ENCODE measurements around the gene ATP10A.

The ATP10A gene

DNA sequence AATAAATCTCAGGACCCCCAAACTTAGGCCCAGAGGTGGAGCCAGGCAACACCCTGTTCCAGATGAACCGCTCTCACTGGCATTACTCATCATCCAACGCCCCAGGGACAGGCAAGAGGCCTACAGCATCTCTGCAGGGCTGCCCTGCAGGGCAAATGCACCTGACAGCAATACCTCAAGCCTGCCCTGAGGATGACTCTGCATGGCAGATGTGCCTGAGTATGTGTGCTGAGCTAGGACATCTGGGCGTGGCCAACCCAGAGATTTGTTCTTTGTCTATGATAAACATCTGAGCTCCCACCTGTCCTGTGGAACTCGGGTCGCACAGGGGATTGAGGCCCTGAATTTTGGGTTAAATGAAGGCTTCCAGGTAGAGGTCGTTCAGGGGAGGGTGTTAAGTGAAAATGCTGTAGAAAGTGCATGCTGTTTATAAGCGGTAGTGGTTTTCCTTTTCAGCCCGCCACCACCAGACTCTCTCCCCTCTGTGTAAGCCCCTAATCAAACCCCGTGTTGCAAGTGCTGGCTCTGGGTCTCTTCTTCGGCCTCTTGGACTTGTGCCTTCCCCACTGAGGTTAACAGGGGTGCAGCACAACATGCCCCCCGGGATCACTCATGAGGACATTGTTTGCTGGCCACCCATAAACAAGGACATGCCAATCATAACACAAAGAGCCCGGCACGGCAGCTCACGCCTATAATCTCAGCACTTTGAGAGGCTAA is 92.3 kb downstream of the ATP10A start:
- Histone ChIP-seq H3K27ac (no peak overlapping the region), H3K9me3 (ENCODE audit: low read depth, low read length) (no peaks in the 10 kb centered on the region), H3K4me3 (no peak overlapping the region), H3K9ac (ENCODE audit: insufficient read length) (no peak overlapping the region), H3K36me3 (ENCODE audit: insufficient read depth, low read length) (no peaks in the 10 kb centered on the region)
- TF ChIP-seq POLR2AphosphoS5 (IDR thresholded peaks at IDR 0.05; ENCODE audit: borderline replicate concordance, low read depth, low read length) = no peak
- no peak for TF ChIP-seq EZH2 (IDR thresholded peaks at IDR 0.05)
- TF ChIP-seq FOXP2 (optimal IDR thresholded peaks at IDR 0.05; ENCODE audit: control extremely low read depth, extremely low read length, insufficient read depth) = no peak
- DNase-seq (ENCODE audit: low read depth, low spot score) = no peak

GRCh38 chr15:25770031-25770430 is 93.1 kb downstream of the ATP10A start:
- Histone ChIP-seq H3K36me3 (ENCODE audit: insufficient read depth, low read length) (no peaks in the 10 kb centered on the region), H3K9ac (ENCODE audit: insufficient read length) (no peak overlapping the region), H3K9me3 (ENCODE audit: low read depth, low read length) (no peaks in the 10 kb centered on the region), H3K27ac (no peak overlapping the region), H3K4me3 (no peak overlapping the region)
- no peak for DNase-seq (ENCODE audit: low read depth, low spot score)
- no peak for TF ChIP-seq POLR2AphosphoS5 (IDR thresholded peaks at IDR 0.05; ENCODE audit: borderline replicate concordance, low read depth, low read length)
- TF ChIP-seq EZH2 (IDR thresholded peaks at IDR 0.05) = no peak
- no peak for TF ChIP-seq FOXP2 (optimal IDR thresholded peaks at IDR 0.05; ENCODE audit: control extremely low read depth, extremely low read length, insufficient read depth)

DNA sequence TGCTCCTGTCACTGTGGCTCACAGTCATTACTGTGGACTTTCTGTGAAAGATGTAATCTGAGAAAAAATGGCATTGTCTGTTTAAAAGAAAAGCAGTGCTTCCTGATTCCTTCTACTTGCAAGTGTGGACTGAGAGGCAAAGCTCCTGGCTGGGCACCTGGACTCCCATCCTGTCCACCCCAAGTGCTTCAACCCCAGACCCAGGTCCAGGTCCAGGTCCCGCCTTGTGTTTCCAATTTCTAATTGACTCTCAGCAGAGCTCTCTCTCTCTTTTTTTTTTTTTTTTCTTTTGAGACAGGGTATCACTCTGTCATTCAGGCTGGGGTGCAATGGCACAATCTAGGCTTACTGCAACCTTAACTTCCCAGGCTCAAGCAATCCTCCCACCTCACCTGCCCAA is 94.9 kb downstream of the ATP10A start:
- TF ChIP-seq EZH2 (IDR thresholded peaks at IDR 0.05) (no peak), POLR2AphosphoS5 (IDR thresholded peaks at IDR 0.05; ENCODE audit: borderline replicate concordance, low read depth, low read length) (no peak), FOXP2 (optimal IDR thresholded peaks at IDR 0.05; ENCODE audit: control extremely low read depth, extremely low read length, insufficient read depth) (no peak)
- Histone ChIP-seq H3K27ac (no peak overlapping the region), H3K36me3 (ENCODE audit: insufficient read depth, low read length) (no peaks in the 10 kb centered on the region), H3K4me3 (no peak overlapping the region), H3K9me3 (ENCODE audit: low read depth, low read length) (no peaks in the 10 kb centered on the region), H3K9ac (ENCODE audit: insufficient read length) (no peak overlapping the region)
- no peak for DNase-seq (ENCODE audit: low read depth, low spot score)

DNA sequence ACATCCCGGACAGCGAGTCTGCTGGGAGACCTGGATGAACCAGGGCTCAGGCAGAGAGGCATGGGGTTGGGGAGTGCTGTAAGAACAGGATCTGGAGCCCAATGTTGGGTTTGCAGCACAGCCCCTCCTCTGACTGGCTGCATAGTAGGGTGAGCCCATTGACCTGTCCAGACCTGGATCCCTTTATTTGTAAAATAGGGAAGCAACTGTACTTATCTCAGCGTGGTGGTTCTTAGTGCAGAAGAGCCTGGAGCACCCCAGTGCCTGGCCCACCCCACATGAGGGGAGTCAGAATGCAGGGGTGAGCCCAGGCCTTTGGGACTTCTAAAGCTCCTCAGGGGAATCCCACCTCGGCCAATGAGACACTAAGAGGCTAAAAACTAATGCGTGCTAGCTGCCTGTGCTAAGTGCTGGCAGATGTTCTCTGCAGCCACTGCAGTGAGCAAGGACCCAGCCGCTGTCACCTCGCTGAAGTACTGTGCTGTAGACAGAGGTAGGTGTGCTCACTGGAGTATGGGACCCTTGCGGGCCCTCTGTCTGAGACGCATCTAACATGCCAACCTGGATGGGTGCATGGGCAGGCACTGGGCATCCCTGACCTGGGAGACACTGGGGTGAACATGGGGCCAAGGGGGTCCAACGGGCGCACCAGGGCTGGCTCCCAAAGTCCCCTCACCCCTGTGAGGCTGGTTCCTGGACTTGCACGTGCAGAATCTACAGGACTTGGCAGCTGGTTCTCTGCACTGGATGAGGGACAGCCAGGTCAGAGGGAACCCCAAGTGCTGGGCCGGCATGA is 95.6 kb downstream of the ATP10A start:
- no peak overlapping the region for H3K4me3 ChIP-seq
- no peaks in the 10 kb centered on the region for H3K36me3 ChIP-seq (ENCODE audit: insufficient read depth, low read length)
- DNase-seq (ENCODE audit: low read depth, low spot score) = no peak
- H3K9ac ChIP-seq (ENCODE audit: insufficient read length) = no peak overlapping the region
- H3K27ac ChIP-seq = no peak overlapping the region
- TF ChIP-seq FOXP2 (optimal IDR thresholded peaks at IDR 0.05; ENCODE audit: control extremely low read depth, extremely low read length, insufficient read depth) = no peak
- no peak for TF ChIP-seq POLR2AphosphoS5 (IDR thresholded peaks at IDR 0.05; ENCODE audit: borderline replicate concordance, low read depth, low read length)
- TF ChIP-seq EZH2 (IDR thresholded peaks at IDR 0.05) = no peak
- H3K9me3 ChIP-seq (ENCODE audit: low read depth, low read length) = no peaks in the 10 kb centered on the region

DNA sequence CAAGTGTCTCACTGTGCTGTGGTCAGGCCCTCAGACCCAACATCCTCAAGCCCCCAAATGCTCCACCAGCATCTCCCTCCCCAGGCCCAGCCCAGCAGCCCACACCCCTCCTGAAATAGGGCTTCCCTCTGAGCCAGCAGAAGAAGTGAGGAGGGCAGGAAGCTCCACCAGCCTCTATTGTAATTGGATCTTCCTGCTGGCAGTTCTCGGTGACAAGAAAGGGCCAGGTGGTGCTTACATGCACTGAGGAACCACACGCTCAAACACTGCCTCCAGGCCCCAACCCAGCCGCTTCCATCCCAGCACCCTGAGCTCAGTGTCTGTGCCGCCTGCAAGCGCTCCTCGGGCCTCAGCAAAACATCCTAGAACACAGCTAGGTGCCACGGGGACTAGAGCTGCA is 96.7 kb downstream of the ATP10A start:
- no peak for DNase-seq (ENCODE audit: low read depth, low spot score)
- no peak overlapping the region for H3K9ac ChIP-seq (ENCODE audit: insufficient read length)
- no peaks in the 10 kb centered on the region for H3K36me3 ChIP-seq (ENCODE audit: insufficient read depth, low read length)
- H3K9me3 ChIP-seq (ENCODE audit: low read depth, low read length) = no peaks in the 10 kb centered on the region
- H3K4me3 ChIP-seq = no peak overlapping the region
- TF ChIP-seq POLR2AphosphoS5 (IDR thresholded peaks at IDR 0.05; ENCODE audit: borderline replicate concordance, low read depth, low read length) (no peak), EZH2 (IDR thresholded peaks at IDR 0.05) (no peak), FOXP2 (optimal IDR thresholded peaks at IDR 0.05; ENCODE audit: control extremely low read depth, extremely low read length, insufficient read depth) (no peak)
- no peak overlapping the region for H3K27ac ChIP-seq

- TF ChIP-seq EZH2 (IDR thresholded peaks at IDR 0.05) (no peak), FOXP2 (optimal IDR thresholded peaks at IDR 0.05; ENCODE audit: control extremely low read depth, extremely low read length, insufficient read depth) (no peak), POLR2AphosphoS5 (IDR thresholded peaks at IDR 0.05; ENCODE audit: borderline replicate concordance, low read depth, low read length) (no peak)
- DNase-seq (ENCODE audit: low read depth, low spot score) = no peak
- Histone ChIP-seq H3K36me3 (ENCODE audit: insufficient read depth, low read length) (no peaks in the 10 kb centered on the region), H3K9ac (ENCODE audit: insufficient read length) (no peak overlapping the region), H3K4me3 (no peak overlapping the region), H3K9me3 (ENCODE audit: low read depth, low read length) (no peaks in the 10 kb centered on the region), H3K27ac (no peak overlapping the region)
Observed at GRCh38 chr15:25764980-25765735, 98.0 kb downstream of the ATP10A start.

GRCh38 chr15:25763954-25764353 is 99.2 kb downstream of the ATP10A start:
- Histone ChIP-seq H3K36me3 (ENCODE audit: insufficient read depth, low read length) (no peaks in the 10 kb centered on the region), H3K4me3 (no peak overlapping the region), H3K9ac (ENCODE audit: insufficient read length) (no peak overlapping the region), H3K9me3 (ENCODE audit: low read depth, low read length) (no peaks in the 10 kb centered on the region), H3K27ac (no peak overlapping the region)
- no peak for DNase-seq (ENCODE audit: low read depth, low spot score)
- TF ChIP-seq FOXP2 (optimal IDR thresholded peaks at IDR 0.05; ENCODE audit: control extremely low read depth, extremely low read length, insufficient read depth) (no peak), EZH2 (IDR thresholded peaks at IDR 0.05) (no peak), POLR2AphosphoS5 (IDR thresholded peaks at IDR 0.05; ENCODE audit: borderline replicate concordance, low read depth, low read length) (no peak)

DNA sequence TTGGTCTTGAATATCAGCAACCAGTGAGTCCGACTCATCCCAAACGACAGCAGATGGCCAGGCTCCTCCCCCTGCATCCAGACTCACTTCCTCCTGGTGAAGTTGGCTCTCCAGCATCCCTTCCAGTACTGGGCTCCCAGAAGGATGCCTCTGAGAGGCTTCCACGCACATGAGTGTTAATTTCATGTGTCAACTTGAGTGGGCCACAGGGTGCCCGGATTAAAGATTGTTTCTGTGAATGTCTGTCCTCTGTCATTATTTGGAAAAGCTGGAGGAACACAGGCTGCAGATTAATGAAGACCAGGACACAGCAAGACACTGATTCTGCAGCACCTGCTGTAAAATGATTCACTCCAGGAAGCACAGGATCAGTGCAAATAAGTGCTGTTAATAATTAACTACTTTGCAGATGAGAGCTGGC is 99.8 kb downstream of the ATP10A start:
- no peak for DNase-seq (ENCODE audit: low read depth, low spot score)
- no peak overlapping the region for H3K27ac ChIP-seq
- no peak overlapping the region for H3K4me3 ChIP-seq
- TF ChIP-seq FOXP2 (optimal IDR thresholded peaks at IDR 0.05; ENCODE audit: control extremely low read depth, extremely low read length, insufficient read depth) (no peak), EZH2 (IDR thresholded peaks at IDR 0.05) (no peak), POLR2AphosphoS5 (IDR thresholded peaks at IDR 0.05; ENCODE audit: borderline replicate concordance, low read depth, low read length) (no peak)
- no peaks in the 10 kb centered on the region for H3K9me3 ChIP-seq (ENCODE audit: low read depth, low read length)
- no peaks in the 10 kb centered on the region for H3K36me3 ChIP-seq (ENCODE audit: insufficient read depth, low read length)
- no peak overlapping the region for H3K9ac ChIP-seq (ENCODE audit: insufficient read length)
